ENCODE results near the gene NUP42.
A peak's percentile ranks its signal among the peaks of the same experiment; 100 is the strongest.
"Not testable (repeated sequence)": the region's sequence is repeated elsewhere in the genome, so short reads cannot be mapped to it uniquely, and the experiment has no call there.

Gene NUP42, protein sequence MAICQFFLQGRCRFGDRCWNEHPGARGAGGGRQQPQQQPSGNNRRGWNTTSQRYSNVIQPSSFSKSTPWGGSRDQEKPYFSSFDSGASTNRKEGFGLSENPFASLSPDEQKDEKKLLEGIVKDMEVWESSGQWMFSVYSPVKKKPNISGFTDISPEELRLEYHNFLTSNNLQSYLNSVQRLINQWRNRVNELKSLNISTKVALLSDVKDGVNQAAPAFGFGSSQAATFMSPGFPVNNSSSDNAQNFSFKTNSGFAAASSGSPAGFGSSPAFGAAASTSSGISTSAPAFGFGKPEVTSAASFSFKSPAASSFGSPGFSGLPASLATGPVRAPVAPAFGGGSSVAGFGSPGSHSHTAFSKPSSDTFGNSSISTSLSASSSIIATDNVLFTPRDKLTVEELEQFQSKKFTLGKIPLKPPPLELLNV

DNA sequence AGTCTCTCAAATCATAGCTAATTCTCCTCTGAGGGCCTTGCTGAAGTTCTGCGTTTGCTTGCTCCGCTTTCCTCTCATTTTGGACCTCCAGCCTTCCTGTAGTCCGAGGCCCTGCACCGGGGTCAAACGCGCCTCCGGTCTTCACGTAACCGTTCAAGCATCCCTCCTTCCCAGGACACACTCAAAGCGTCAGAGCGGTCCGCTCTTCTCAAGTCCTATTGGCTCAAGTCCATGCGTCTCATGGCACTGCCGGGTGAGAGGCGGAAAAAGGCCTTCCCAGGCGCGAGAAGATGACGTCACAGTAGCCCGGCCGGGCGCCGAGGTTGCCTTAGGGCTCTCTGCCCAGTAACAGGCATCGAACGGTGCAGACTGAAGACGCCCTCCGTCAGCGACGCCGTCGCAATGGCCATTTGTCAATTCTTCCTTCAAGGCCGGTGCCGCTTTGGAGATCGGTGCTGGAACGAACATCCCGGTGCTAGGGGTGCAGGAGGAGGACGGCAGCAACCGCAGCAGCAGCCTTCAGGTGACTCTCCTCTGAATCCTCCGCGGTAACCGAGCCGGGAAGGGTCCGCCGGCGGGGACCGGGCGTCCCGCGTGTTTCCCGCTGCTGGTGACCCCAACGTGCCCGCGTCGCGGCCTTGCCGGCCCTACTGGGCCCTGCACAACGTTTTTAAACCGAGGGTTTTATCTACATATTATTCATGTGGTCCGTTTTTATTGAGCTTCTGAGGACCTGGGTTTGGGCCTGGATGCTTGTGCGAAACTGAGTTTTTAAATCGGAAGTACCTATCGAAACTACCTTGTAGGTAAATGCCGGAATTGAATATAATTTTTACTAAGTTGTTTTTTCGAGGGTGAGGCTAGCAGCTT, at the start of gene NUP42:
NUP42 (plus strand) TSS at position 365 of the 870 bp plus-strand sequence; CDS start at position 403, 38 bp downstream.
- DNase-seq, result peak; percentile 98

DNA sequence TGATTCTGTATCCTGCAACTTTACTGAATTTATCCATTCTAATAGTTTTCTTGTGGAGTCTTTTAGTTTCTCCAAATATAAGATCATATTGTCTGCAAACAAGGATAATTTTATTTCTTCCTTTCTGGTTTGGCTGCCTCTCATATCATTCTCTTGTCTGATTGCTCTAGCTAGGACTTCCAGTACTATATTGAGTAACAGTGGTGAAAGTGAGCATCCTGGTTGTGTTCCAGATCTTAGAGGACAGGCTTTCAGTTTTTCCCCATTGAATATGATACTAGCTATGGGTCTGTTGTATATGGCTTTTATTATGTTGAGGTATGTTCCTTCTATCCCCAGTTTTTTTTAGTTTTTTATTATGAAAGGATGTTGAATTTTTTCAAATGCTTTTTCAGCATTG, 48.1 kb upstream of the NUP42 start:
- no peak for DNase-seq

DNA sequence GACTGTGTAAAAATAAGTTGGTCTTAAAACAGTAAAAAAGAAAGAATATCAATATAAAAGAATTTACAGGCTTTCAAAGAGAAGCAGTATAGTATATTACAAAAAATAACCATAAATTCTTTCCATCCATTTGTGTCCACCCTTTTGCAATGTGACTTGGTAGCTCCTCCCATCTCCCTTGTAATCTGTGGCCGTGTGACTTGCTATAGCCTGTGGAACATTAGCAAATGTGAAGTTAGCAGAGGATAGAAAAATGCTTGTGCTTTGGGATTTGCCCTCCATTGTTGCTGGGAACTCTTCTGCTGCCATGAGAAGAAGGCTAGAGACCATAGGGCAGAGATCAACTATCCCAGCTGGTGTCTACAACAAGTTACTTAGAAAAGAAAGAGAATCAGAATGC, 46.1 kb upstream of the NUP42 start:
- DNase-seq, result no peak

DNA sequence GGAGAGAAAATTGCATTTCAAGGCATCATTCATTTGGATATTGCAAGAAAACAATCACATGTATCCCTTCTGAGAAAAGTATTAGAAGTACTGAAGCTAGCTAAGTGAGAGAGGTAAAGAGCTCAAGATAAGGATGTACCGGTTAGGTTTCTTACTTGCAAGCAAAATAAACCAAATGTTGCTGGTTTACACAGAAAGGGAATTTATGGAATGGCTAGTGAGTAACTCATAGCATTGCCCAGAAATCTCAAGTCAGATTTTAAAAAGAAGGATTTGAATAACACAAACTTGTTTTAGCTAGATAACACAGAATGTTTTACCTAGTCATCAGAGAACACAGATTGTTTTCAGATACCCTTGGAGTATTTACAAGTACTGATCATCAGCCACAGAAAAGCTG, 45.6 kb upstream of the NUP42 start:
- DNase-seq, result no peak

DNA sequence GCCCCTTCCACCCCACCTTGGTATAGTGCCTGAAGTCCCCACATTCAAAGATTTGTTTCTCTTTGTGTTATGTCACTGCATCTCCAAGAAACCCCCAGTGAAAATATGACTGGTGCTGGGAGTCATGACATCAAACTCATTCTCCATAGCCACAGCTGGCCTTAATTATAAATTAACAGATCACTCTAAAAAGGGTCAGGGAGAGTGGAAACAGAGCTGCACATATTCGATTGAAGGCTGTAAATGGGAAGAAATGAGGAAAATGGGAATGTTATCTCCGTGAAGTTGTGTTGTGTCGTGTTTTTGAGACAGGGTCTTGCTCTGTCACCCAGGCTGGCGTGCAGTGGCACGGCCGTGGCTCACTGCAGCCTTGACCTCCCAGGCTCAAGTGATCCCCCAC, 24.2 kb upstream of the NUP42 start:
- no peak for DNase-seq

DNA sequence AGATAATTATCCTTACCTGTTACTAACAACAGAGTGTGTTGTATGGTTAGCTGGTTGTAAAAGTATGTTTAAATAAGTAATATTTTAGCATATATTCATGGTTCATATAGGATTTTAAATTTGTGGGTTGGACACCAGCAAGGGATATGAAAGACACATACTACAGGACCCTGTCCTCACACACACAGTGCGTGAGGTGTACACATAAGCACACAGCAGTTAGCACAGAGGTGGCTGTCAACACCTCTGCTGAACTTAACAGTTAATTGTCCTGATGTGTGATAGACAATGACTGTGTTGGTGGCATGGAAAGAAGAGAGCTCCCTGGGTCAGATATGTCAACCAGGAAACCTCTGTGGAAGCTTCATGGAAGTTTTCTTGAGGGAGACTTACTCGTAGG, 23.3 kb upstream of the NUP42 start:
- DNase-seq, result no peak

DNA sequence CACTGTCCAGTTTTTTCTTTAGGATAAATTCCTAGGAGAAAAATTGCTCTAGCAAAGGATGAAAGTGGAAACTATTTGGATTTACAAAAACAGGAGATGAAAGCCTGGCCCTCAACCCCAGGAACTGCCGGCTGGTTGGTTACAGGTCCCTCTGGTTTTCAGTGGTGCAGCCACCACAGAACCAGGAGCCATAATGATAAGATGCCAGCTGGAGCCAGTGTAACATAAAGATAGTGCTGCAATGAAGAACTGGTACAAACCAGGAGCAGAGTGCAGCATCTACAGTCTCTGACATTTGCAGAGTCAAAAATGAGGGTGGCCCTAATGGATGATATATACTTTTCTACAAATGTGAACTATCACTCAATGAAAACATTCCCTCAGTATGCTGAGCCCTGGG, 20.4 kb upstream of the NUP42 start:
- DNase-seq, result no peak

DNA sequence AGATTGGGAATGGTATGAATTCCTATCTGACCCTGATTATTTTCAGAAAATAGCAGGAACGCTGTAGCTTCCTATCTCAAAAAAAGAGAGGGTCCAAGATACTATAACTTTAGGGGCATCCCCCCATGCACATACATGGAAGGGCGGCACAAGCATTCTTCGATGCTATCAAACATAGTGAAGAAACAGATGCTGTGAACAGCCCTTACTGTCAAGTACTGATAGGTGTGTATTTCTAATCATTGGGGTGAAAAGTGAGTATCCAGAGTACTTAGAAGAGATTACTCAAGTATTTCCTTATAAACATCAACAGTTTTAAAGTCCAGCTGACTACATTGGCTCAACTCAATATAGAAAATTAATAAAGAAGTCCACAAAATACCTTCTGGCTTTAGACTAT, 17.0 kb upstream of the NUP42 start:
- no peak for DNase-seq

DNA sequence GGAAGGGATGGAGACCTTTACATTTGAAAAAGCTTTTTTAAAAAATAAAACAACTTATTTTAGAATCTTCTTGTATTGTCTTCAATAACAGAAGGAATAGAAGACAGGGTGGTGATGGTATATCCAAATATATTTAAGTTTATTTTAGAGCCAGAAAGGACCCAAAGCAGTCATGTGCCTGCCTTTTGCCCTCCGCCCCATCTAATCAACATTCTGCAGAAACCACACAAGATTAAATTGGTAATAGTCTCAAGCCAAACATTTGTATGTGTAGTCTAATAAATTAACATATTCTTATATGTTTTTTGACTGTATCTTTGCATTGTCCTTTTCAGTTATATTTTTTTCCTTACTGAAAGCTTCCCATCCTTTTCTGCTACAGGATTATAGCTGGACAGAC, 16.5 kb upstream of the NUP42 start:
- no peak for DNase-seq

DNA sequence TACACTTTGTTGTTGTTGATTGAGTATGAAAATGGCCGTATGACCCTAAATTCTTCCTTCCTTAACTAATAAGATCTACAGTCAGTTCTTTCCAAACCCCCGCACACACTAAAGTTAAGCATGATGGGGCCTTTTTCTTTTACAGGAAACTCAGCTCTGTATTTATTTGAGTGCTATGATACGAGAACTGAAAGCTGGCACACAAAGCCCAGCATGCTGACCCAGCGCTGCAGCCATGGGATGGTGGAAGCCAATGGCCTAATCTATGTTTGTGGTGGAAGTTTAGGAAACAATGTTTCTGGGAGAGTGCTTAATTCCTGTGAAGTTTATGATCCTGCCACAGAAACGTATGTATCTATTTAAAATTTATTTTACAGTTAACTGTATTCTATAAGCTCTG, 14.2 kb upstream of the NUP42 start:
- DNase-seq, result no peak

DNA sequence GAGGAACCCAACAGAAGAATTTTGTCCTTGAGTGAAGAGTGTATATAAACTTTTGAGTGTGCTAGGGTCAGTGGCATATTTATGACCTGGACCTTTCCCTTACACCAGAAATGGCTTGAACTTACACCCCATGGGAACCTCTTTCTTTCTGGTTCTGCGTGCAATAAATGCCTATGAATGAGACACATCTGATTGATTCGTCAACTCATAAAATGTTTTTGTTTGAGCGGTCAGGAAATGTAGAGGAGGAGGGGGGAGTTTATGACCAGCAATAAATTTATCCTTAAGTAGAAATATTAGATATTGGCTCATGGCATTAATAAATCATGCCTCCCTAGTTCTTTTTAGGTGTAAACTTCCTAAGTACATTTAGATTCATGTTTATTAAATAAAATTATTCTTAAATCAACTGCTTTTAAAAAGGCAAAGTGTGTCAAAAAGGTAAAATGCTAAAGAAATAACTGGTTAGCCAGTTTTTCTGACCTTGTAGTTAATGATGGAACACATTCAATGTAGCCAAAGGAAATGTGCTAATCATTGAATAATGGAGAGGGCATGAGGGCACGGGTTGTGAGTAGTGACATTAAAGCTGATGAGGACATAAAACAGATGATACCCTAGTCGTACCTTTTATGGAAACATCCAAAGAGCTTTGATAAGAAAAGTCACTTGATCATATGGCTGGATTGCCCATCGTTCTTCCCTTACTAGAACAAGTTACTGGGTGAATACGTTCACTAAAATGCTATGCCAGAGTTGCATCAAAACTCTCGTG, 13.6 kb upstream of the NUP42 start:
- DNase-seq, result no peak

DNA sequence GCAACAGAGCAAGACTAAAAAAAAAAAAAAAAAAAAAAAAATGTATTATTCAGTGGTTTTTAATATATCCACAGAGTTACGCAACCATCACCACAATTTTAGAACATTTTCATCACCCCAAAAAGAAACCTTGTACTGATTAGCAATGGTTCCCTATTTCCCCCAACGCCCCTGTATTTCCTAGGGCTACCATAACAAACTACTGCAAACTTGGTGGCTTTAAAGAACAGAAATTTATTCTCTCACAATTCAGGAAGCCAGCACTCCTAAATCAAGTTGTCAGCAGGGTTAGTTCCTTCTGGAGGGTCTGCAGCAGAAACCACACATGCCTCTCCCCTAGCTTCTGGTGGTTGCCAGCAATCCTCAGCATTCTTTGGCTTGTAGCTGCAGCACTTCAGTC, 5.9 kb upstream of the NUP42 start:
- DNase-seq, result peak; percentile 68

DNA sequence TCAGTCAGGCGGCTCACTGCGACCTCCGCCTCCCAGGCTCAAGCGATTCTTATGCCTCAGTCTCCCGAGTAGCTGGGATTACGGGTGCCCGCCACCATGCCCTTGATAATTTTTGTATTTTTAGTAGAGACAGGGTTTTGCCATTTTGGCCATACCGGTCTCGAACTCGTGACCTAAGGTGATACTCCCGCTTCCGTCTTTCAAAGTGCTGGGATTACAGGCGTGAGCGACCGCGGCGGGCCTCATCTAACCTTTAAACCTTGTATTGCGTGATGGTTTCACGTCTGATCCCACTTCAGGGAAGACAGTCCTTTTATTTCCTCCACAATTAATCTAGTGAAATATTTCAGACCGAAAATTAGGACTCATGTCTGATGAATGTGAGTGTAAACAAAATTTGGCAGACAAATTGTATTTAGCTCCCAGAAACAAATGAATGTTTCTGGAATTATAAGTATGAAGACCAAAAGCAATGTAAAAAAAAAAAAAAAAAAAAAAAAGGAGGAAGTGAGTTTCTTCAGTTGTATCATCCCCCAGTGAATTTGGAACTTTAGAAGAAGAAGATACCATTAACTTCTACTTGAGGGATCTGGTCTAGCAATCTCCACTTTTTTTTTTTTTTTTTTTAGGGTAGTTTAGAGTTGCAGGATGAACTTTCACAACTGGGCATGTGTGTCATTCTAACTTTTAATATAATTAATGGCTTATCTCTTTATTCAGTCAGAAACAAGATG, 1.6 kb downstream of the NUP42 start:
- no peak for DNase-seq

DNA sequence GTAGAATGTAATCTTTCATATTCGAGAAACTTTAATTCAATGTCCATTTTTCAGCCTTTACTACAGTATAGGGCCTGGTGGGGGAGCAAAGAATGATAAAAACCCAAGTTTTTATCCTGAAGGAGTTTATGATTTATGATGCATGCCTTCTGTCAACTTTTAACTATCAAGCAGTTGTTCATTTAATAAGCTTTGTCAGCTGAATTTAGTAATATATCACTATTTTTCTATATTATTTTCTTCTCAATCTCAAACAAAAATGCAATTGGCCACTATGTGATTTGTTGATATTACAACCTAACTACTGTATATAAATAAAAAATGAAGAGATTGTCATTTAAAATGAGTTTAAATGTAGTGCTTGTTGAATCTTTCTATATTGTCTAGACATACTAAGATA, 2.4 kb downstream of the NUP42 start:
- no peak for DNase-seq

DNA sequence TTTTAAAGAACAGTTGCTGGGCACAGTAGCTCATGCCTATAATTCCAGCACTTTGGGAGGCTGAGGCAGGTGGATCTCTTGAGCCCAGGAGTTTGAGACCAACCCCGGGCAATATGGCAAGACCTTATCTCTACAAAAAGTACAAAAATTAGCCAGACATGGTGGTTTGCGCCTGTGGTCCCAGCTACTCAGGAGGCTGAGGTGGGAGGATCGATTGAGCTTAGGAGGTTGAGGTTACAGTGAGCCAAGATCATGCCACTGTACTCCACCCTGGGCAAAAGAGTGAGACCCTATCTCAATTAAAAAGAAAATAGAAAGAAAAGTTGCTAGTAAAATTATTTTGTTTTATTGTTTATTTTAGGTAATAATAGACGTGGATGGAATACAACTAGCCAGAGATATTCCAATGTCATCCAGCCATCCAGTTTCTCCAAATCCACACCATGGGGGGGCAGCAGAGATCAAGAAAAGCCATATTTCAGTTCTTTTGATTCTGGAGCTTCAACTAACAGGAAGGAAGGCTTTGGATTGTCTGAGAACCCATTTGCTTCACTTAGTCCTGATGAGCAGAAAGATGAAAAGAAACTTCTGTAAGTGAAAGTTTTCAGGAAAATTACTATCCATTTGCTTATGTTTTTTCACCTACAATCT, 3.0 kb downstream of the NUP42 start:
- no peak for DNase-seq

DNA sequence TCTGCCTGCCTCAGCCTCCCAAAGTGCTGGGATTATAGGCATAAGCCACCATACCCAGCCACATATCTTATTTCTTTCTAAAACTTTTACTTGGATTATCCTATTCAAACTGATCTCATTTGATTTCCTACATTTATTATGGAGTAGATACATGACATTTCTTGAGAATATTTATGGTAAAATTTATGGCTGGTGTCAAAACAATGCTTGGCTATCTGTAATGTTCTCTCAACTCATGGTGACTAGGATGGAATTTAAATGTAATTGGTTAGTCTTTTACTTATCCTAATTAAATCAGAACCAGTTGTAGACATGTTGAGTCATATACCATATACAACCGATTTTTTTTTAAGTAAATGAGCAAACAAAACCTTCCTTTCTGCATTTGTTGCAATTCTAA, 4.1 kb downstream of the NUP42 start:
- no peak for DNase-seq

DNA sequence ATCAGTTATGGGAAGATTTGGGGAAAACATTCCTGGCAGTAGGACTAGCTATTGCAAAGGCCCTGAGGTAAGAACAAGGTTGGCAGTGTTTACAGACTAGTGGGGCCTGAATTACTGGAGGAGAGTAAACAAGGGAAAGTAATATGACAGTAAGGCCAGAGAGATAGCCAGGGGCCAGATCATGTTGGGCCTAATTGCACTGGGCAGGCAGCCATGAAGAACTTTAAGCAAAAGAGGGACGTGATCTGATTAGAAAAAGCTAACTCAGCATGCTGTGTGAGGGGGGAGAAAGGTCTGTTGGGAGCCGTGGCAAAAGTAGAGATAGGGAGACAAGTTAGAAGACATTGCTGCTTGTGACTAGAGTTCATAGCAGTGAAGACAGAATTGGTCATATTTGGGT, 9.2 kb downstream of the NUP42 start:
- DNase-seq, result no peak

DNA sequence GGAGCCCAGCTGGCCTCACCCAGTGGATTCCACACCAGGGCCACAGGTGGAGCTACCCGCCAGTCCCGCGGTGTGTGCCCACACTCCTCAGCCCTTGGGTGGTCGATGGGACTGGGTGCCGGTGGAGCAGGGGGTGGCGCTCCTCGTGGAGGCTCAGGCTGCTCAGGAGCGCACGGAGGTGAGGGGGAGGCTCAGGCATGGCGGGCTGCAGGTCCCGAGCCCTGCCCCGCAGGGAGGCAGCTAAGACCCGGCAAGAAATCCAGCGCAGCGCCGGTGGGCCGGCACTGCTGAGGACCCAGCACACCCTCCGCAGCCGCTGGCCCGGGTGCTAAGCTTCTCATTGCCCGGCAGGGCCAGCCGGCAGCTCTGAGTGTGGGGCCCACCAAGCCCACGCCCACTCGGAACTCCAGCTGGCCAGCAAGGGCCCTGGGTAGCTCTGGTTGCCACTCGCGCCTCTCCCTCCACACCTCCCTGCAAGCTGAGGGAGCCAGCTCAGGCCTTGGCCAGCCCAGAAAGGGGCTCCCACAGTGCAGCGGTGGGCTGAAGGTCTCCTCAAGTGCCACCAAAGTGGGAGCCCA, 11.9 kb downstream of the NUP42 start:
- DNase-seq, result not testable (repeated sequence)

DNA sequence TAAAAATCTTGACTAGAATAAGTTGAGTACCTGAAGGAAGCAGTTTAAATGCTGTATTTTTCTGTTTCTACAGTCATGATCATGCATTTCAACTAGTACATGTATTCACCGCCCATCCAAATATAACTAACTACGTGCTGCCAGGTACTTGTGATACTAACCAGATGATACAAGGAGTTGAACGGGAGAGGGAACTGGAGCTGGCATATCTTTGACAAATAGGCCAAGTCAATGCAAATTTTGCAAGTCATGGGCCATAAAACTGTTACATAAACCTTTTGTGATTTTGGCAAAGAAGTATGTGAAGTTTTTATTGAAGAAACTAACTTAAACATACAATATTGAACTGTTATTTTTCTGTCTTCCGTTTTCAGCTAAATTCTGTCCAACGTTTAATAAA, 14.5 kb downstream of the NUP42 start:
- DNase-seq, result no peak

DNA sequence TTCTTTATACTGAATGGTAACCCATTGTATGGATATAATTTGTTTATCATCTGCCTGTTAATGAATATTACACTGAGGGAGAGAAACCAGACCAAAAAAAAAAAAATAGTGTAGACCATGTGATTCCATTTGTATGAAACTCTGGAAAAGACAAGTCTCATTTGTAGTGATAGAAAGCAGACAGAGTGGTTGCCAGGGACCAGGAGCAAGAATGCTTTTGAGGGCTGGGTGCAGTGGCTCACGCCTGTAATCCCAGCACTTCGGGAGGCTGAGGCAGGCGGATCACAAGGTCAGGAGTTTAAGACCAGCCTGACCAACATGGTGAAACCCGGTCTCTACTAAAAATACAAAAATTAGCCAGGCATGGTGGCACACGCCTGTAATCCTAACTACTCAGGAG, 15.9 kb downstream of the NUP42 start:
- DNase-seq, result not testable (repeated sequence)

DNA sequence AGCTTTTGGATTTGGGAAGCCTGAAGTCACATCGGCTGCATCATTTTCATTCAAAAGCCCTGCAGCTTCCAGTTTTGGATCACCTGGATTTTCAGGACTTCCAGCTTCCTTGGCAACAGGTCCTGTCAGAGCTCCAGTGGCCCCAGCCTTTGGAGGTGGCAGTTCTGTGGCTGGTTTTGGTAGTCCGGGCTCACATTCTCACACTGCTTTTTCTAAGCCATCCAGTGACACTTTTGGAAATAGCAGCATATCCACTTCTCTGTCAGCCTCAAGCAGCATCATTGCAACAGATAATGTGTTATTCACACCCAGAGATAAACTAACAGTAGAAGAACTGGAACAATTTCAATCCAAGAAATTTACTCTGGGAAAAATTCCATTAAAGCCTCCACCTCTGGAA, 18.5 kb downstream of the NUP42 start:
- DNase-seq, result no peak

DNA sequence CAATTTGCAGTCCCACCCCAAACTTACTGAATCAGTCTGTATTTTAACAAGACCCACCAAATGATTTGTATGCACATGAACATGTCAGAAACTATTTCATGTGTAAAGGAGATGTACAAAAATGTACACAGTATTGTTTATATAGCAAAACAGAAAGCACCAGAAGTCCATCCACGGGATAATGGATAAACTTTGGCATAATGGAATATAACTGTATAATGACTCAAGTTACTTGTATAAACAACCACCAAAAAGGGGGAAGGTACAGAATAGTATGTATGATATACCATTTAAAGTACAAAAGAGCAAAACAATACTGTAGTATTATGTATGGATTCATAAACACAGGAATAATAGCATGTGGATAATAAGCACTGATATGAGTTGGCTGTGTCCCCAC, 22.4 kb downstream of the NUP42 start:
- DNase-seq, result no peak
